Fibroblast of lung (primary cell): ENCODE measurements around the gene LRP8. TPM values are rescaled to one million over a fixed set of nuclear protein-coding genes. Genes with fewer than 3 reads are reported as not detected.

Experiments
- DNase-seq, 2 donors: peaks; one replicate each; pipeline versions ENCODE4 v3.0.0 to v3.0.0-alpha.2; 2010; ENCODE audit warnings: low read depth in 2 of 2
- H2AFZ ChIP-seq: 2 replicates; pipeline ENCODE4 v1.5.1; 2012; ENCODE audit warnings: low read length, control low read depth, inconsistent platforms
- H3K27ac ChIP-seq: 2 replicates; pipeline ENCODE4 v1.5.1; 2011; ENCODE audit warnings: low read length, control low read depth; ENCODE audit not compliant: insufficient read depth
- H3K27me3 ChIP-seq: 2 replicates; pipeline ENCODE4 v1.5.1; 2011; ENCODE audit warnings: mild to moderate bottlenecking, low read length; ENCODE audit not compliant: control insufficient read depth, insufficient read depth
- H3K36me3 ChIP-seq: 2 replicates; pipeline ENCODE4 v1.5.1; 2011; ENCODE audit warnings: low read length; ENCODE audit not compliant: control insufficient read depth, insufficient read depth
- H3K4me1 ChIP-seq: 2 replicates; pipeline ENCODE4 v1.5.1; 2011; ENCODE audit warnings: low read length; ENCODE audit not compliant: control insufficient read depth, insufficient read depth; ENCODE audit errors: extremely low read depth
- H3K4me2 ChIP-seq: 2 replicates; pipeline ENCODE4 v1.5.1; 2011; ENCODE audit warnings: low read length, control low read depth; ENCODE audit not compliant: insufficient read depth; ENCODE audit errors: extremely low read depth
- H3K4me3 ChIP-seq, 4 experiments: fragments of 200-600 bp in 1 of 4; sonication (generic) in 1 of 4; replicated peaks in 1 of 4; 2 replicates each; pipeline ENCODE4 v1.5.1; 2011 to 2016; ENCODE audit warnings: low read length in 4 of 4, low read depth in 3 of 4, mild to moderate bottlenecking in 3 of 4, control low read depth in 2 of 4, inconsistent platforms in 1 of 4, mixed read lengths in 1 of 4; ENCODE audit not compliant: insufficient read depth in 1 of 4; ENCODE audit errors: control extremely low read depth in 1 of 4
- H3K79me2 ChIP-seq: 2 replicates; pipeline ENCODE4 v1.5.1; 2012; ENCODE audit warnings: mild to moderate bottlenecking, low read length, inconsistent platforms; ENCODE audit not compliant: control insufficient read depth, insufficient read depth
- H3K9ac ChIP-seq: 2 replicates; pipeline ENCODE4 v1.5.1; 2011; ENCODE audit warnings: mild to moderate bottlenecking, low read length, control low read depth; ENCODE audit not compliant: insufficient read depth
- H3K9me3 ChIP-seq: 2 replicates; pipeline ENCODE4 v1.5.1; 2012; ENCODE audit warnings: low read depth, low read length; ENCODE audit not compliant: control insufficient read depth, insufficient read depth
- H4K20me1 ChIP-seq: 2 replicates; pipeline ENCODE4 v1.5.1; 2011; ENCODE audit warnings: low read length; ENCODE audit not compliant: control insufficient read depth, insufficient read depth; ENCODE audit errors: extremely low read depth
- CTCF ChIP-seq, 2 donors: IDR thresholded peaks in 1 of 2; conservative IDR thresholded peaks in 1 of 2; 1 replicate in 1 of 2; 2 replicates in 1 of 2; pipeline ENCODE4 v1.5.1; 2011 to 2012; ENCODE audit warnings: low read length in 2 of 2, control low read depth in 1 of 2, inconsistent platforms in 1 of 2, low read depth in 1 of 2, mild to moderate bottlenecking in 1 of 2
- EZH2 ChIP-seq: IDR thresholded peaks from 2 replicates; pipeline ENCODE4 v1.5.1; 2012; ENCODE audit warnings: low read length, control low read depth, mild to moderate bottlenecking; ENCODE audit errors: missing control alignments
- polyA plus RNA-seq, 2 donors: library from polyadenylated mRNA; depleted of rRNA in 1 of 2; stranded (reverse) in 1 of 2; unstranded in 1 of 2; fragments of >200 nt; gene quantifications; 2 replicates each; pipeline ENCODE4 v1.2.1, GENCODE V29; 2011 to 2012; ENCODE audit warnings: missing spikeins in 1 of 2
- total RNA-seq: library from RNA; depleted of rRNA; stranded (reverse); fragments of >200 nt; gene quantifications from 2 replicates; pipeline ENCODE4 v1.2.1, GENCODE V29; 2014

The LRP8 gene
- total and polyA plus RNA-seq, 2 donors (not counting 1 experiment from before 2014, with no cell fraction given): 8.4 to 10.3 TPM

GRCh38 chr1:53280496-53280895 is 47.4 kb downstream of the LRP8 start:
- no peaks in the 10 kb centered on the region for H3K9me3 ChIP-seq
- no peak overlapping the region for H3K4me3 ChIP-seq
- peaks cover 2% of the 10 kb centered on the region for H3K36me3 ChIP-seq
- H3K27ac ChIP-seq: no peak overlapping the region
- no peak overlapping the region for H2AFZ ChIP-seq
- no peak for TF ChIP-seq CTCF (conservative IDR thresholded peaks at IDR 0.05 in 1 of 2, IDR thresholded peaks at IDR 0.05 in 1 of 2; ENCODE audit: low read depth in 1 of 2, low read length in 2 of 2)
- TF ChIP-seq EZH2: no peak
- H3K4me1 ChIP-seq: no peaks in the 10 kb centered on the region
- DNase-seq: no peak
- no peak overlapping the region for H3K4me2 ChIP-seq
- no peaks in the 10 kb centered on the region for H3K79me2 ChIP-seq
- no peaks in the 10 kb centered on the region for H4K20me1 ChIP-seq
- no peak overlapping the region for H3K9ac ChIP-seq
- no peaks in the 10 kb centered on the region for H3K27me3 ChIP-seq

- TF ChIP-seq EZH2: no peak
- no peak for TF ChIP-seq CTCF (conservative IDR thresholded peaks at IDR 0.05 in 1 of 2, IDR thresholded peaks at IDR 0.05 in 1 of 2; ENCODE audit: low read depth in 1 of 2, low read length in 2 of 2)
- H3K4me1 ChIP-seq: no peaks in the 10 kb centered on the region
- H3K36me3 ChIP-seq: peaks cover 2% of the 10 kb centered on the region
- H3K9me3 ChIP-seq: no peaks in the 10 kb centered on the region
- H3K4me3 ChIP-seq: no peak overlapping the region
- H2AFZ ChIP-seq: no peak overlapping the region
- H4K20me1 ChIP-seq: no peaks in the 10 kb centered on the region
- no peaks in the 10 kb centered on the region for H3K27me3 ChIP-seq
- H3K4me2 ChIP-seq: no peak overlapping the region
- H3K79me2 ChIP-seq: no peaks in the 10 kb centered on the region
- no peak for DNase-seq
- H3K9ac ChIP-seq: no peak overlapping the region
- H3K27ac ChIP-seq: no peak overlapping the region
These were observed 48.3 kb downstream of the LRP8 start for GRCh38 chr1:53279296-53280200.

- no peaks in the 10 kb centered on the region for H3K9me3 ChIP-seq
- H2AFZ ChIP-seq: no peak overlapping the region
- no peak overlapping the region for H3K4me2 ChIP-seq
- no peaks in the 10 kb centered on the region for H3K27me3 ChIP-seq
- DNase-seq: peak in 1 of 2 donors; percentile 25
- H3K4me1 ChIP-seq: no peaks in the 10 kb centered on the region
- no peak overlapping the region for H3K4me3 ChIP-seq
- no peak overlapping the region for H3K9ac ChIP-seq
- TF ChIP-seq EZH2 (no peak), CTCF (conservative IDR thresholded peaks at IDR 0.05 in 1 of 2, IDR thresholded peaks at IDR 0.05 in 1 of 2; ENCODE audit: low read depth in 1 of 2, low read length in 2 of 2) (peak; percentile 77 to 80)
- H3K36me3 ChIP-seq: peaks cover 2% of the 10 kb centered on the region
- no peaks in the 10 kb centered on the region for H3K79me2 ChIP-seq
- H4K20me1 ChIP-seq: no peaks in the 10 kb centered on the region
- no peak overlapping the region for H3K27ac ChIP-seq
These were observed 49.6 kb downstream of the LRP8 start for GRCh38 chr1:53278298-53278725.
